Erythroblast (primary cell): Measurements from ENCODE around the gene CLDN14.

Experiments
- GATA1 ChIP-seq: IDR thresholded peaks from 2 replicates; pipeline ENCODE4 v1.6.1; 2011; ENCODE audit warnings: low read depth, mild to moderate bottlenecking, control low read depth, low read length, moderate library complexity
- POLR2A ChIP-seq: IDR thresholded peaks from 2 replicates; pipeline ENCODE4 v1.6.1; 2011; ENCODE audit warnings: mild to moderate bottlenecking, low read length

DNA sequence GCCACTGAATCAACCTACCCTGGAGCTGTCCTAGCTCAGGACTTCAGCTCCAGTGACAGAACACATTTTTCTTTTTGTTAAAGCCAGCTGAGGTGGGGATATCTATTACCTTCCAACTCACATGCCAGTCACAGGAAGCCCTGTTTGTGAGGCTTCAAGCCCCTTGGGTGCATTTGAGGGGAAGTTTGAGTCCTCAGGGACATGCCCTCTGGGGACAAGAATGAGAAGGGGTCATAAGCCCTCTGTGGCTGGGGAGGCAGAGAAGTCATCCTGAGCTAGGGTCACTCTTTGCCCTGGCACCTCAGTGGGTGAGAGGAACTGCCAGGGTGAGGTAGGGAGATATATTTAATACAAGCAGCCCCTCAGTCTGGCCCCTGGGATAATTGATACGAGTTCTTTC lies 33.5 kb upstream of the CLDN14 start:
- TF ChIP-seq POLR2A (no peak), GATA1 (no peak)
